Neuron (in vitro differentiated cells): ENCODE results near the gene TNS2.
A peak's percentile ranks its signal among the peaks of the same experiment; 100 is the strongest.
"Not testable (repeated sequence)": the region's sequence is repeated elsewhere in the genome, so short reads cannot be mapped to it uniquely, and the experiment has no call there.

ENCODE experiments used
- H2AFZ ChIP-seq: one replicate; pipeline ENCODE4 v1.6.1; 2013; ENCODE audit warnings: low read depth, mild to moderate bottlenecking, inconsistent platforms, low read length, moderate library complexity
- H3K27me3 ChIP-seq: one replicate; pipeline ENCODE4 v1.6.1; 2013; ENCODE audit warnings: low read length; ENCODE audit not compliant: insufficient read depth
- H3K36me3 ChIP-seq: one replicate; pipeline ENCODE4 v1.6.1; 2013; ENCODE audit warnings: low read length; ENCODE audit not compliant: insufficient read depth
- H3K4me1 ChIP-seq: one replicate; pipeline ENCODE4 v1.6.1; 2013; ENCODE audit warnings: low read length; ENCODE audit not compliant: insufficient read depth
- H3K4me3 ChIP-seq: 2 replicates; pipeline ENCODE4 v1.5.1; 2013; ENCODE audit warnings: mild to moderate bottlenecking, low read length, moderate library complexity
- H3K9me3 ChIP-seq: one replicate; pipeline ENCODE4 v1.6.1; 2013; ENCODE audit warnings: low read length

TNS2 gene, protein sequence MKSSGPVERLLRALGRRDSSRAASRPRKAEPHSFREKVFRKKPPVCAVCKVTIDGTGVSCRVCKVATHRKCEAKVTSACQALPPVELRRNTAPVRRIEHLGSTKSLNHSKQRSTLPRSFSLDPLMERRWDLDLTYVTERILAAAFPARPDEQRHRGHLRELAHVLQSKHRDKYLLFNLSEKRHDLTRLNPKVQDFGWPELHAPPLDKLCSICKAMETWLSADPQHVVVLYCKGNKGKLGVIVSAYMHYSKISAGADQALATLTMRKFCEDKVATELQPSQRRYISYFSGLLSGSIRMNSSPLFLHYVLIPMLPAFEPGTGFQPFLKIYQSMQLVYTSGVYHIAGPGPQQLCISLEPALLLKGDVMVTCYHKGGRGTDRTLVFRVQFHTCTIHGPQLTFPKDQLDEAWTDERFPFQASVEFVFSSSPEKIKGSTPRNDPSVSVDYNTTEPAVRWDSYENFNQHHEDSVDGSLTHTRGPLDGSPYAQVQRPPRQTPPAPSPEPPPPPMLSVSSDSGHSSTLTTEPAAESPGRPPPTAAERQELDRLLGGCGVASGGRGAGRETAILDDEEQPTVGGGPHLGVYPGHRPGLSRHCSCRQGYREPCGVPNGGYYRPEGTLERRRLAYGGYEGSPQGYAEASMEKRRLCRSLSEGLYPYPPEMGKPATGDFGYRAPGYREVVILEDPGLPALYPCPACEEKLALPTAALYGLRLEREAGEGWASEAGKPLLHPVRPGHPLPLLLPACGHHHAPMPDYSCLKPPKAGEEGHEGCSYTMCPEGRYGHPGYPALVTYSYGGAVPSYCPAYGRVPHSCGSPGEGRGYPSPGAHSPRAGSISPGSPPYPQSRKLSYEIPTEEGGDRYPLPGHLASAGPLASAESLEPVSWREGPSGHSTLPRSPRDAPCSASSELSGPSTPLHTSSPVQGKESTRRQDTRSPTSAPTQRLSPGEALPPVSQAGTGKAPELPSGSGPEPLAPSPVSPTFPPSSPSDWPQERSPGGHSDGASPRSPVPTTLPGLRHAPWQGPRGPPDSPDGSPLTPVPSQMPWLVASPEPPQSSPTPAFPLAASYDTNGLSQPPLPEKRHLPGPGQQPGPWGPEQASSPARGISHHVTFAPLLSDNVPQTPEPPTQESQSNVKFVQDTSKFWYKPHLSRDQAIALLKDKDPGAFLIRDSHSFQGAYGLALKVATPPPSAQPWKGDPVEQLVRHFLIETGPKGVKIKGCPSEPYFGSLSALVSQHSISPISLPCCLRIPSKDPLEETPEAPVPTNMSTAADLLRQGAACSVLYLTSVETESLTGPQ (N-terminal part only)

DNA sequence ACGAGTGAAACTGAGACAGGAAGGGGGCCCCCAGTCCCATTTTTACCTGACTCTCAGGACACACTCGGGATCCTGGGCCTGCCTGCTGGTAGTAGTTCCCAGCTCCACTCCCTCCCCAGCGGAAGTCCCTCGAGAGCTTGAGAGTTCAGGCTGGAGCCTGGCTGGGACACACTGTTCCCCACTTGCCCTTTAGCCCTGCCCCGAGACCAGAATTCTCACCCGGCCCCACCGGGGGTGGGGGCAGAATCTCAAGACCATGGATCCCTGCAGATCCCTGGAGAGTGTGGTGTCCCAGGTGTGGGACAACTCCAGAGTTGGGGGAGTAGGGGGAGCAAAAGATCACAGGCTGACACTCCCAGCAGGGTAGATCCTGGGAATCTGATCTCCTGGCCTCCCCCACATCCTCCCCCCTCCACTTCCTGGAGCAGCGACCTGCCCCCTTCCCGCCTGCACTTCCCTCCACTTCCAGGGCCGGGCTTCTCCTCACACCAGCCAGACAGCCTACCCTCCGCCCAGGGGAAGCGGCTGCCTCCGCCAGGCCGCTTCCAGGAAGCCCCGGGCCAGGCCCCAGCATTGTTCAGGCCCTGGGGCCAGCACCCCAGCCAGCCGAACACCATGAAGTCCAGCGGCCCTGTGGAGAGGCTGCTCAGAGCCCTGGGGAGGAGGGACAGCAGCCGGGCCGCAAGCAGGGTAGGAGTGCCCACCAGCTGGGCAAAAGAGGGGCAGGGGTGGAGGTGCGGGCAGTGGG, at the start of gene TNS2:
Gene TNS2 (plus strand): TSS at position 495 of the 748 bp plus-strand sequence. CDS start 121 bp downstream, at position 616.
- Histone ChIP-seq H3K4me3 (peak within 1 kb of the TSS; percentile 34), H3K9me3 (no peaks in the 10 kb centered on the region), H3K27me3 (no peaks in the 10 kb centered on the region), H2AFZ (no peak within 1 kb of the TSS), H3K36me3 (no peaks in the 10 kb centered on the region), H3K4me1 (peaks cover 53% of the 10 kb centered on the region)

DNA sequence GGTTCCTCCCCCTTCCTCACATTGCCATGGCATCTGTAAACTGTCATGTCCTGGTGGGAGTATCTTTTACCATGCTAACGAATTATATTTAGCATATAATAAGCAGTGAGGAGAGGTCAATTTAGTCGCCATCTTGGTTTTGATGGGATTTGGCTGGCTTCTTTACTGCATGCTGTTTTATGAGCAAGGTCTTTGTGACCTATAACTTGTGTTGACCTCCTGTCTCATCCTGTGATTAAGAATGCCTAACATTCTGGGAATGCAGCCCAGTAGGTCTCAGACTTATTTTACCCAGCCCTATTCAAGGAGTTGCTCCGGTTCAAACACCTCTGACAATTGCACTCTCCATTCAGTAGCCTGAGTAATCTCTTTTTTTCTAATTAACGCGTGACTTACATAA, 45.7 kb upstream of the TNS2 start:
- no peak overlapping the region for H3K4me3 ChIP-seq
- H2AFZ ChIP-seq = no peak overlapping the region
- H3K27me3 ChIP-seq = no peaks in the 10 kb centered on the region
- peaks cover 9% of the 10 kb centered on the region for H3K36me3 ChIP-seq
- no peaks in the 10 kb centered on the region for H3K9me3 ChIP-seq
- peaks cover 19% of the 10 kb centered on the region for H3K4me1 ChIP-seq

- Histone ChIP-seq H3K27me3 (no peaks in the 10 kb centered on the region), H3K4me3 (peak overlapping the region; percentile 98), H2AFZ (no peak overlapping the region), H3K36me3 (peaks cover 11% of the 10 kb centered on the region), H3K4me1 (peaks cover 19% of the 10 kb centered on the region), H3K9me3 (no peaks in the 10 kb centered on the region)
These were observed 45.3 kb upstream of the TNS2 start for GRCh38 chr12:53004582-53004981.

DNA sequence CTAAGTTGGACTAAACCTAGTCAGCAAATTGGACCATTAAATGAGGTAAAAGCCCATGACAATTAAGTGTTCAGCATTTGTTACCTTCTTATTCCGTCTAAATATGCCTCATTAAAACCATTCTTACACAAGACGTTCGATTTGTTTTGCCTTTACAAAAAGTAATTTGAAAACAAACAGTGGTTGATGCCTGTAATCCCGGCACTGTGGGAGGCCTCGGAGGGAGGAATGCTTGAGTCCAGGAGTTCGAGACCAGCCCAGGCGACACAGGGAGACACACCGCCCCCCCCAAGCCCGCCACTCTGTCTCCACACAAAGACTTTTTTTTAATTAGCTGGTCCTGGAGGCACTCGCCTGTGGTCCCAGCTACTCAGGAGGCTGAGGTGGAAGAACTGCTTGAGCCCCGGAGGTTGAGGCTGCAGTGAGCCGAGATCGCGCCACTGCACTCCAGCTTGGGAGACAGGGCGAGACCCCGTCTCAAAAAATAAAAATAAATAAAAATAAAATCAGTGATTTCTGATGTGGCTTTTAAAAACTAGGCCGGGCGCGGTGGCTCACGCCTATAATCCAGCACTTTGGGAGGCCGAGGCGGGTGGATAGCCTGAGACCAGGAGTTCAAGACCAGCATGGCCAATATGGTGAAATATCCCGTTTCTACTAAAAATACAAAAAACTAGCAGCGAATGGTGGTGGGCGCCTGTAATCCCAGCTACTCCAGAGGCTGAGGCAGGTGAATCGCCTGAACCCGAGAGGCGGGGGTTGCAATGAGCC, 44.5 kb upstream of the TNS2 start:
- H3K4me3 ChIP-seq = peak overlapping the region; percentile 98
- no peak overlapping the region for H2AFZ ChIP-seq
- H3K27me3 ChIP-seq = no peaks in the 10 kb centered on the region
- H3K4me1 ChIP-seq = peaks cover 19% of the 10 kb centered on the region
- H3K9me3 ChIP-seq = peaks cover 2% of the 10 kb centered on the region
- H3K36me3 ChIP-seq = peaks cover 20% of the 10 kb centered on the region

- H3K9me3 ChIP-seq = peaks cover 2% of the 10 kb centered on the region
- no peak within 1 kb of the TSS for H2AFZ ChIP-seq
- no peaks in the 10 kb centered on the region for H3K27me3 ChIP-seq
These were observed 43.7 kb upstream of the TNS2 start, which contains the start of gene EIF4B for GRCh38 chr12:53005986-53006809. TSS of gene EIF4B (plus strand) at chr12:53006456. CDS start at chr12:53006484, 28 bp downstream.

GRCh38 chr12:53006810-53007309, 43.0 kb upstream of the TNS2 start:
- Histone ChIP-seq H3K36me3 (peaks cover 31% of the 10 kb centered on the region), H3K4me1 (peaks cover 19% of the 10 kb centered on the region), H3K9me3 (peaks cover 5% of the 10 kb centered on the region), H3K27me3 (no peaks in the 10 kb centered on the region), H2AFZ (no peak overlapping the region), H3K4me3 (peak overlapping the region; percentile 98)

More at GRCh38 chr12:53005986-53006809, 43.7 kb upstream of the TNS2 start, which contains the start of gene EIF4B:
- peaks cover 26% of the 10 kb centered on the region for H3K36me3 ChIP-seq
- peak within 1 kb of the TSS; percentile 98 for H3K4me3 ChIP-seq
- H3K4me1 ChIP-seq = peaks cover 19% of the 10 kb centered on the region

GRCh38 chr12:53007343-53007742, 42.5 kb upstream of the TNS2 start:
- Histone ChIP-seq H3K4me1 (peaks cover 19% of the 10 kb centered on the region), H3K36me3 (peaks cover 31% of the 10 kb centered on the region)

GRCh38 chr12:53008760-53009159, 41.1 kb upstream of the TNS2 start:
- H3K9me3 ChIP-seq, H3K4me3 ChIP-seq, H2AFZ ChIP-seq, H3K27me3 ChIP-seq: not testable (repeated sequence)
- Histone ChIP-seq H3K4me1 (peaks cover 19% of the 10 kb centered on the region), H3K36me3 (peaks cover 31% of the 10 kb centered on the region)

More at GRCh38 chr12:53007343-53007742, 42.5 kb upstream of the TNS2 start:
- Histone ChIP-seq H3K4me3 (peak overlapping the region; percentile 98), H3K9me3 (peaks cover 5% of the 10 kb centered on the region), H3K27me3 (no peaks in the 10 kb centered on the region), H2AFZ (no peak overlapping the region)

DNA sequence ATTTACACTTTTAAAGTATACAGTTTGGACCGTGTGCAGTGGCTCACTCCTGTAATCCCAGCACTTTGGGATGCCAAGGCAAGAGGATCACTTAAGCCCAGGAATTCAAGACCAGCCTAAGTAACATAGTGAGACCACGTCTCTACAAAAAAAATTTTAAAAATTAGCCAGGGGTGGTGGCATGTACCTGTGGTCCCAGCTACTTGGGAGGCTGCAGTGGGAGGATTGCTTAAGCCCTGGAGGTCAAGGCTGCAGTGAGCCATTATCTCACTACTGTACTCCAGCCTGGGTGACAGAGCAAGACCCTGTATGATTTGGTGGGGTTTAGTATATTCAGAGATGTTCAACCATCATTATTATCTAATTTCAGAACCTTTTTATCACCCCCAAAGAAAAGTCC, 38.9 kb upstream of the TNS2 start:
- H3K4me3 ChIP-seq = no peak overlapping the region
- H2AFZ ChIP-seq = no peak overlapping the region
- H3K4me1 ChIP-seq = peaks cover 13% of the 10 kb centered on the region
- H3K9me3 ChIP-seq = peaks cover 5% of the 10 kb centered on the region
- no peaks in the 10 kb centered on the region for H3K27me3 ChIP-seq
- peaks cover 34% of the 10 kb centered on the region for H3K36me3 ChIP-seq

GRCh38 chr12:53011889-53012288, 38.0 kb upstream of the TNS2 start:
- Histone ChIP-seq H3K9me3 (peaks cover 5% of the 10 kb centered on the region), H2AFZ (no peak overlapping the region), H3K36me3 (peaks cover 41% of the 10 kb centered on the region), H3K27me3 (no peaks in the 10 kb centered on the region), H3K4me3 (no peak overlapping the region), H3K4me1 (peaks cover 13% of the 10 kb centered on the region)

DNA sequence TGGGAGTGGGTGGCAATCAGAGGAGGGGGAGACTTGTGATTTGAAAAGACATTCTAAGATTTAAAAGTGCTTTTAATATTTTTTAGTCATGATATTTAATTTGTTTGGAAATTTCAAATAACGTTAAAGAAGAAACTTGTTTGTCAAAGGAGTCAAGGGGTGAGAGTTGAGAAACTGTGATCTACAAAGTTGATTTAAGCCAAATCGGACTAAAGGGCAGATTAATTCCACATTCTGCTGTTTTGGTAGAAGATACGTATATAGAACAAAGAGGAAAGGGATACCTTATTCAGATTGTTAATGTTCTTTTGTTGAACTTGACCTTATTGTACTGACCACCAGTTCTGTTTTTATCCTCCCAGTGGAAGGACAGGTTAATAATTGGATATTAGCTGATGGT, 36.9 kb upstream of the TNS2 start:
- no peaks in the 10 kb centered on the region for H3K27me3 ChIP-seq
- no peak overlapping the region for H3K4me3 ChIP-seq
- peaks cover 48% of the 10 kb centered on the region for H3K36me3 ChIP-seq
- no peak overlapping the region for H2AFZ ChIP-seq
- H3K9me3 ChIP-seq = peaks cover 5% of the 10 kb centered on the region
- H3K4me1 ChIP-seq = peaks cover 6% of the 10 kb centered on the region
